Measurements from ENCODE around the gene MEAF6.
A peak's percentile ranks its signal among the peaks of the same experiment; 100 is the strongest.

Gene MEAF6

GRCh38 chr1:37515185-37516034 lies 844 bp upstream of the MEAF6 start:
- Histone ChIP-seq H3K27ac (replicated peaks) (peak overlapping the region; percentile 80), H3K27me3 (ENCODE audit: insufficient read depth, poor library complexity, severe bottlenecking) (no peaks in the 10 kb centered on the region), H3K4me3 (replicated peaks; ENCODE audit: insufficient read depth, low read length) (peak overlapping the region; percentile 75)
- DNase-seq (ENCODE audit: low read depth in 1 of 2, low spot score in 1 of 2), result no peak
- no peak for TF ChIP-seq REST (IDR thresholded peaks at IDR 0.05; ENCODE audit: insufficient replicate concordance, low read depth)
- TF ChIP-seq POLR2AphosphoS5 (IDR thresholded peaks at IDR 0.05; ENCODE audit: low read depth), result no peak
- TF ChIP-seq SPI1 (IDR thresholded peaks at IDR 0.05; ENCODE audit: borderline replicate concordance, low read depth), result no peak
- TF ChIP-seq, protein P1, sequence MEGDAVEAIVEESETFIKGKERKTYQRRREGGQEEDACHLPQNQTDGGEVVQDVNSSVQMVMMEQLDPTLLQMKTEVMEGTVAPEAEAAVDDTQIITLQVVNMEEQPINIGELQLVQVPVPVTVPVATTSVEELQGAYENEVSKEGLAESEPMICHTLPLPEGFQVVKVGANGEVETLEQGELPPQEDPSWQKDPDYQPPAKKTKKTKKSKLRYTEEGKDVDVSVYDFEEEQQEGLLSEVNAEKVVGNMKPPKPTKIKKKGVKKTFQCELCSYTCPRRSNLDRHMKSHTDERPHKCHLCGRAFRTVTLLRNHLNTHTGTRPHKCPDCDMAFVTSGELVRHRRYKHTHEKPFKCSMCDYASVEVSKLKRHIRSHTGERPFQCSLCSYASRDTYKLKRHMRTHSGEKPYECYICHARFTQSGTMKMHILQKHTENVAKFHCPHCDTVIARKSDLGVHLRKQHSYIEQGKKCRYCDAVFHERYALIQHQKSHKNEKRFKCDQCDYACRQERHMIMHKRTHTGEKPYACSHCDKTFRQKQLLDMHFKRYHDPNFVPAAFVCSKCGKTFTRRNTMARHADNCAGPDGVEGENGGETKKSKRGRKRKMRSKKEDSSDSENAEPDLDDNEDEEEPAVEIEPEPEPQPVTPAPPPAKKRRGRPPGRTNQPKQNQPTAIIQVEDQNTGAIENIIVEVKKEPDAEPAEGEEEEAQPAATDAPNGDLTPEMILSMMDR (IDR thresholded peaks at IDR 0.05; ENCODE audit: insufficient read depth, low read length), result no peak
- no peak for TF ChIP-seq GABPA (IDR thresholded peaks at IDR 0.05; ENCODE audit: low read depth)

- TF ChIP-seq GABPA (IDR thresholded peaks at IDR 0.05; ENCODE audit: low read depth) (no peak), POLR2AphosphoS5 (IDR thresholded peaks at IDR 0.05; ENCODE audit: low read depth) (no peak), SPI1 (IDR thresholded peaks at IDR 0.05; ENCODE audit: borderline replicate concordance, low read depth) (no peak), REST (IDR thresholded peaks at IDR 0.05; ENCODE audit: insufficient replicate concordance, low read depth) (no peak)
- TF ChIP-seq, protein P1 (IDR thresholded peaks at IDR 0.05; ENCODE audit: insufficient read depth, low read length), result no peak
- H3K27ac ChIP-seq (replicated peaks), result peak overlapping the region; percentile 80
- no peaks in the 10 kb centered on the region for H3K27me3 ChIP-seq (ENCODE audit: insufficient read depth, poor library complexity, severe bottlenecking)
- H3K4me3 ChIP-seq (replicated peaks; ENCODE audit: insufficient read depth, low read length), result peak overlapping the region; percentile 75
- DNase-seq (ENCODE audit: low read depth in 1 of 2, low spot score in 1 of 2), result peak in 1 of 2 experiments; percentile 15
These were observed 694 bp downstream of the MEAF6 start for GRCh38 chr1:37513795-37514349.

DNA sequence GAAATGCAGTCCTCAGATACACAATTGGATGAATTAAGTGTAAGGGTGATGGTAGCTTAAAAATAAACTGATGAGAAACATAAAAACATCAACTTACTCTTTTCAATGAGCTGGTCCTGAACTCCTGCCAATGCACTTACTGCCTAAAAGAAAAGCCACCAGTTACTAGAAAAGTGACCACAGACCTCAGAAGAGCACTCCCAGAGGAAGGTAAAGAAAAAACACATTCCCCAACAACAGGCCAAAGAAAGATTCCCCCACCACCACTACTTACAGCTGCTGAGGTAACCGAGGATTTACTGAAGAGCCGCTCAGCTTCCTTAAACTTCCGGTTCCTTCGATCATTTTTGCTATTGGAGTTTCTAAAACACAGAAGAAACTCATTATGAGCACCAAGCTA lies 5.4 kb downstream of the MEAF6 start:
- no peak for TF ChIP-seq GABPA (IDR thresholded peaks at IDR 0.05; ENCODE audit: low read depth)
- TF ChIP-seq REST (IDR thresholded peaks at IDR 0.05; ENCODE audit: insufficient replicate concordance, low read depth), result no peak
- no peak overlapping the region for H3K27ac ChIP-seq (replicated peaks)
- no peak overlapping the region for H3K4me3 ChIP-seq (replicated peaks; ENCODE audit: insufficient read depth, low read length)
- peak in 1 of 2 experiments; percentile 8 for DNase-seq (ENCODE audit: low read depth in 1 of 2, low spot score in 1 of 2)
- no peaks in the 10 kb centered on the region for H3K27me3 ChIP-seq (ENCODE audit: insufficient read depth, poor library complexity, severe bottlenecking)

Measured in HL-60 (cell line).